Liver (tissue), 9 donors: ENCODE results near the gene TYW5. TPM values are rescaled to one million over a fixed set of nuclear protein-coding genes. Genes with fewer than 3 reads are reported as not detected.

Experiments used
- DNase-seq: peaks from one replicate; pipeline ENCODE4 v3.0.0-alpha.2; 2017; ENCODE audit warnings: low spot score
- H3K27ac ChIP-seq, 2 donors: one replicate each; pipeline ENCODE4 v1.7.0; 2013; ENCODE audit warnings: inconsistent platforms in 2 of 2, low read length in 2 of 2, control low read depth in 1 of 2, low read depth in 1 of 2, mild to moderate bottlenecking in 1 of 2
- H3K27me3 ChIP-seq, 4 donors: one replicate each; pipeline versions ENCODE4 v1.6.1 to v1.7.0; 2013; ENCODE audit warnings: low read length in 3 of 4, inconsistent platforms in 1 of 4, mild to moderate bottlenecking in 1 of 4, moderate library complexity in 1 of 4; ENCODE audit not compliant: control insufficient read depth in 4 of 4, insufficient read depth in 4 of 4
- H3K36me3 ChIP-seq, 4 donors: one replicate each; pipeline versions ENCODE4 v1.6.1 to v1.7.0; 2013; ENCODE audit warnings: low read length in 3 of 4, mild to moderate bottlenecking in 3 of 4, low read depth in 1 of 4, moderate library complexity in 1 of 4; ENCODE audit not compliant: control insufficient read depth in 4 of 4, insufficient read depth in 3 of 4
- H3K4me1 ChIP-seq, 4 donors: one replicate each; pipeline versions ENCODE4 v1.6.1 to v1.7.0; 2013; ENCODE audit warnings: low read length in 3 of 4, mild to moderate bottlenecking in 3 of 4, moderate library complexity in 1 of 4; ENCODE audit not compliant: control insufficient read depth in 4 of 4, insufficient read depth in 4 of 4
- H3K4me3 ChIP-seq, 3 donors: one replicate each; pipeline versions ENCODE4 v1.6.1 to v1.7.0; 2013; ENCODE audit warnings: low read length in 3 of 3, control low read depth in 1 of 3, low read depth in 1 of 3, mild to moderate bottlenecking in 1 of 3
- H3K9ac ChIP-seq, 2 donors: one replicate each; pipeline ENCODE4 v1.7.0; 2013; ENCODE audit warnings: low read length in 2 of 2, mild to moderate bottlenecking in 2 of 2, moderate library complexity in 2 of 2, control low read depth in 1 of 2, low read depth in 1 of 2
- H3K9me3 ChIP-seq, 4 donors: one replicate each; pipeline versions ENCODE4 v1.6.1 to v1.7.0; 2013; ENCODE audit warnings: low read length in 3 of 4; ENCODE audit not compliant: control insufficient read depth in 4 of 4
- ATF3 ChIP-seq: IDR thresholded peaks from 2 replicates; pipeline ENCODE4 v1.6.1; 2016; ENCODE audit warnings: antibody characterized with exemption
- CTCF ChIP-seq: fragments of 150-350 bp; IDR thresholded peaks from 2 replicates; pipeline ENCODE4 v1.5.1; 2017; ENCODE audit warnings: improper control_type of control experiment, low read depth, low read length; ENCODE audit not compliant: missing input control
- EGR1 ChIP-seq, 2 donors: IDR thresholded peaks; 2 replicates each; pipeline ENCODE4 v1.6.1; 2016 to 2018; ENCODE audit warnings: antibody characterized with exemption in 2 of 2, low read depth in 2 of 2
- FOXA1 ChIP-seq: IDR thresholded peaks from 2 replicates; pipeline ENCODE4 v1.6.1; 2016; ENCODE audit warnings: antibody characterized with exemption
- FOXA2 ChIP-seq: IDR thresholded peaks from 2 replicates; pipeline ENCODE4 v1.6.1; 2016; ENCODE audit warnings: antibody characterized with exemption
- GABPA ChIP-seq, 2 donors: IDR thresholded peaks in 1 of 2; conservative IDR thresholded peaks in 1 of 2; 2 replicates each; pipeline ENCODE4 v1.6.1; 2016; ENCODE audit warnings: antibody characterized with exemption in 2 of 2, mild to moderate bottlenecking in 1 of 2, moderate library complexity in 1 of 2
- HNF4A ChIP-seq, 2 donors: conservative IDR thresholded peaks; 2 replicates each; pipeline ENCODE4 v1.6.1; 2016; ENCODE audit warnings: antibody characterized with exemption in 2 of 2, mild to moderate bottlenecking in 2 of 2
- HNF4G ChIP-seq: IDR thresholded peaks from 2 replicates; pipeline ENCODE4 v1.6.1; 2016; ENCODE audit warnings: antibody characterized with exemption
- JUND ChIP-seq, 2 donors: IDR thresholded peaks; 2 replicates each; pipeline ENCODE4 v1.6.1; 2016; ENCODE audit warnings: antibody characterized with exemption in 2 of 2
- NR2F2 ChIP-seq: IDR thresholded peaks from 2 replicates; pipeline ENCODE4 v1.6.1; 2016; ENCODE audit warnings: antibody characterized with exemption
- RAD21 ChIP-seq, 2 donors: IDR thresholded peaks; 2 replicates each; pipeline ENCODE4 v1.6.1; 2016; ENCODE audit warnings: antibody characterized with exemption in 2 of 2, mild to moderate bottlenecking in 2 of 2
- RXRA ChIP-seq, 2 donors: IDR thresholded peaks; 2 replicates each; pipeline ENCODE4 v1.6.1; 2017 to 2018; ENCODE audit warnings: antibody characterized with exemption in 2 of 2, mild to moderate bottlenecking in 1 of 2
- SP1 ChIP-seq: IDR thresholded peaks from 2 replicates; pipeline ENCODE4 v1.6.1; 2018; ENCODE audit warnings: antibody characterized with exemption, mild to moderate bottlenecking
- TAF1 ChIP-seq: conservative IDR thresholded peaks from 2 replicates; pipeline ENCODE4 v1.6.1; 2016; ENCODE audit warnings: antibody characterized with exemption, mild to moderate bottlenecking
- YY1 ChIP-seq: IDR thresholded peaks from 2 replicates; pipeline ENCODE4 v1.6.1; 2016; ENCODE audit warnings: antibody characterized with exemption, mild to moderate bottlenecking
- ZBTB33 ChIP-seq: IDR thresholded peaks from 2 replicates; pipeline ENCODE4 v1.6.1; 2016; ENCODE audit warnings: antibody characterized with exemption
- polyA plus RNA-seq, 2 donors: library from polyadenylated mRNA; stranded (reverse) in 1 of 2; unstranded in 1 of 2; fragments of 200-250 nt in 1 of 2; fragments of >200 nt in 1 of 2; fragmentation: Nextera tagmentation in 1 of 2; extraction: Ambion mirVana in 1 of 2; gene quantifications; one replicate each; pipeline versions ENCODE4 v1.2.1 to v1.2.3, GENCODE V29; 2013 to 2015
- total RNA-seq, 2 donors: library from RNA; depleted of rRNA; stranded (reverse); fragments of >200 nt; gene quantifications; one replicate each; pipeline ENCODE4 v1.2.3, GENCODE V29; 2014
- TF ChIP-seq, protein P1 (sequence below): IDR thresholded peaks from 2 replicates; pipeline ENCODE4 v1.6.1; 2016; ENCODE audit warnings: antibody characterized with exemption, mild to moderate bottlenecking
- TF ChIP-seq, protein P2 (sequence below): IDR thresholded peaks from 2 replicates; pipeline ENCODE4 v1.6.1; 2016; ENCODE audit warnings: antibody characterized with exemption
- donor health status: healthy.
- donor health status: healthy.
- donor health status: healthy.
- donor health status: healthy.
- donor health status: healthy.

The TYW5 gene
- total and polyA plus RNA-seq, 4 donors, result 2.0 to 6.8 (median 4.9) TPM

DNA sequence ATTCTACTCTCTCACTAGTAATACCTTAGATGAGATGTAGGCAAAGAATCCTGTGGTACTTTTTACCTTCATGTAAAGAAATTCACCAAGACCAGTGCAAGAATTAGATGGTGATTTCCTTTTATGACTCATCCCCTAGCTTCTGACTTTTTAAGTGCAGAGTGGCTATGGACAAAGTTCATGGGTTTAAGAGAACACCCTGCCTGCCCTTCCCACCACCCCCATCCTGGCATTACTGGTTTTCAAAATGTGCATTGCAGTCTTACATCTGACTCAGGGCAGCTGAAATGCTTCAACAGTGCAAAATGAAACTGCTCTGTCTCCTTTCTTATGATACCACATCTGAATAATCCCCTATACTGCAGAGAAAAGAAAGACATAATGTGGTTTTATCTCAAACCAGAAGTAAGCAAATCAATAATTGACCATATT, 22.7 kb upstream of the TYW5 start:
- peaks cover 0 to 41% (median 37%) of the 10 kb centered on the region in 4 donors for H3K4me1 ChIP-seq
- TF ChIP-seq, protein P1, sequence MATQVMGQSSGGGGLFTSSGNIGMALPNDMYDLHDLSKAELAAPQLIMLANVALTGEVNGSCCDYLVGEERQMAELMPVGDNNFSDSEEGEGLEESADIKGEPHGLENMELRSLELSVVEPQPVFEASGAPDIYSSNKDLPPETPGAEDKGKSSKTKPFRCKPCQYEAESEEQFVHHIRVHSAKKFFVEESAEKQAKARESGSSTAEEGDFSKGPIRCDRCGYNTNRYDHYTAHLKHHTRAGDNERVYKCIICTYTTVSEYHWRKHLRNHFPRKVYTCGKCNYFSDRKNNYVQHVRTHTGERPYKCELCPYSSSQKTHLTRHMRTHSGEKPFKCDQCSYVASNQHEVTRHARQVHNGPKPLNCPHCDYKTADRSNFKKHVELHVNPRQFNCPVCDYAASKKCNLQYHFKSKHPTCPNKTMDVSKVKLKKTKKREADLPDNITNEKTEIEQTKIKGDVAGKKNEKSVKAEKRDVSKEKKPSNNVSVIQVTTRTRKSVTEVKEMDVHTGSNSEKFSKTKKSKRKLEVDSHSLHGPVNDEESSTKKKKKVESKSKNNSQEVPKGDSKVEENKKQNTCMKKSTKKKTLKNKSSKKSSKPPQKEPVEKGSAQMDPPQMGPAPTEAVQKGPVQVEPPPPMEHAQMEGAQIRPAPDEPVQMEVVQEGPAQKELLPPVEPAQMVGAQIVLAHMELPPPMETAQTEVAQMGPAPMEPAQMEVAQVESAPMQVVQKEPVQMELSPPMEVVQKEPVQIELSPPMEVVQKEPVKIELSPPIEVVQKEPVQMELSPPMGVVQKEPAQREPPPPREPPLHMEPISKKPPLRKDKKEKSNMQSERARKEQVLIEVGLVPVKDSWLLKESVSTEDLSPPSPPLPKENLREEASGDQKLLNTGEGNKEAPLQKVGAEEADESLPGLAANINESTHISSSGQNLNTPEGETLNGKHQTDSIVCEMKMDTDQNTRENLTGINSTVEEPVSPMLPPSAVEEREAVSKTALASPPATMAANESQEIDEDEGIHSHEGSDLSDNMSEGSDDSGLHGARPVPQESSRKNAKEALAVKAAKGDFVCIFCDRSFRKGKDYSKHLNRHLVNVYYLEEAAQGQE, result no peak
- TF ChIP-seq YY1 (peak; percentile 25), RAD21 (IDR thresholded peaks at IDR 0.05) (peak; percentile 38 to 46), EGR1 (IDR thresholded peaks at IDR 0.05; ENCODE audit: low read depth in 2 of 2) (no peak), RXRA (IDR thresholded peaks at IDR 0.05) (peak; percentile 43 to 67), TAF1 (no peak), HNF4A (conservative IDR thresholded peaks at IDR 0.05) (peak; percentile 71 to 77), CTCF (no peak), NR2F2 (no peak), ZBTB33 (no peak), JUND (IDR thresholded peaks at IDR 0.05) (peak; percentile 87 to 90), ATF3 (peak; percentile 66), SP1 (peak; percentile 41), FOXA1 (no peak), HNF4G (peak; percentile 39), GABPA (IDR thresholded peaks at IDR 0.05 in 1 of 2, conservative IDR thresholded peaks at IDR 0.05 in 1 of 2) (no peak), FOXA2 (no peak)
- TF ChIP-seq, protein P2, sequence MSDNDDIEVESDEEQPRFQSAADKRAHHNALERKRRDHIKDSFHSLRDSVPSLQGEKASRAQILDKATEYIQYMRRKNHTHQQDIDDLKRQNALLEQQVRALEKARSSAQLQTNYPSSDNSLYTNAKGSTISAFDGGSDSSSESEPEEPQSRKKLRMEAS, result no peak
- no peaks in the 10 kb centered on the region for H3K9me3 ChIP-seq
- peak overlapping the region; percentile 30 to 36 for H3K9ac ChIP-seq
- no peak for DNase-seq
- no peaks in the 10 kb centered on the region for H3K36me3 ChIP-seq
- H3K27me3 ChIP-seq, result no peaks in the 10 kb centered on the region
- peak overlapping the region; percentile 50 to 51 for H3K27ac ChIP-seq
- no peak overlapping the region for H3K4me3 ChIP-seq
